Measurements from ENCODE around the gene RIPK1. TPM values are rescaled to one million over a fixed set of nuclear protein-coding genes. Genes with fewer than 3 reads are reported as not detected.

The RIPK1 gene
- total and polyA plus RNA-seq, 9 of the 15 experiments (the other 6 are each of a cell fraction or from before 2014, with no cell fraction given), result 3.8 to 24.9 (median 17.7) TPM

DNA sequence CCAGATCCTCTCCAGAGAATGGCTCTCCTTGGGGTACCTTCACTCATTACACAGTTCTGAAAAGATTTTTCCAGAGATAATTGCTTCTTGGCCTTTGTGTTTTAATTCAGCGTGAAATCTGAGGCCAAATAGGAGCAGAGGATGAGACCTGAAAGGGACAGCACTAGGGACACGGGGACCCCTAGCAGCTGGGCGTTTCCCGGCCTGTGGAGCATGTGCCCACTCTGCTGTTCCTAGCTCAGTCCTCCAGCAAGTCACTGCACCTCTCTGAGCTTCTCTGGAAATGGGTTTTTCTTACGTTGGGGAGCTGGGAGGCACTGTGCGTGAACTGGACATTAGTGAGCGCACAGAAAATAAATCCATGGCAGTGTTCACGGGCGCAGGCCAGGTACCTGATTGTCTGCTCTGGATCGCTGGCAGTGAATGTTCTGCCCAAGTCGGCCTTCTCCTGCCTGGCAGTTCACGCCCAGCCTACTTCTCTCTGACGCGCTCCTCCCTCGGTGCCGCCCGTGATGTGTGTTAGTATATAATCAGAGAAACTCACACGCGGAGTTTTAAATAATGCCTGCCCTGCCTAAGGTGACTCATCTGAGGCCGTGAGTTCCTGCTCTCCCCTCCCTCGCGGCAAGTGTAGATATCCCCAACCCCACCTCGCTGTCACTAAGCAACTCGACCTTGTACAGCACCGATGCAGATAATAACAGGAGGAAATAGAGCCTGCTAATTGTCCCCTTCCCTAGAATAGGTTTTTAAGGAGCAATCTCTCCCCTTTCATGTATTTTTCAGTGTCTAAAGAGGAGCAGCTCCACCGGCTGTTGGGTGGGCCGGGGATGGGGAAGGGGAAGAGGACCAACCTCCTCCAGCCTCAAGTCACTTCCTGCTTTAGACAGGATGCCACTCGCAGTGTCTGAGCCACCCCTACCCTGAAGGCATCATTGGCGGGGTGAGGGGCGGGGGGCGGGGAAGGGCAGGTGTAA, 91.8 kb downstream of the RIPK1 start (continued):
- peak; percentile 76 for TF ChIP-seq FOS (IDR thresholded peaks at IDR 0.05; ENCODE audit: extremely low read depth, insufficient read length)
- no peak for TF ChIP-seq RBM39 (optimal IDR thresholded peaks at IDR 0.05; ENCODE audit: low read depth, low read length)
- TF ChIP-seq ETV5 (CRISPR knock-in tag; IDR thresholded peaks at IDR 0.05; ENCODE audit: low read depth), result 0 out of 2 replicates have a peak, but pooled peaks have one; percentile 36
- TF ChIP-seq MCM7 (IDR thresholded peaks at IDR 0.05), result no peak
- TF ChIP-seq TRIM24 (IDR thresholded peaks at IDR 0.05), result no peak
- TF ChIP-seq, protein P1, sequence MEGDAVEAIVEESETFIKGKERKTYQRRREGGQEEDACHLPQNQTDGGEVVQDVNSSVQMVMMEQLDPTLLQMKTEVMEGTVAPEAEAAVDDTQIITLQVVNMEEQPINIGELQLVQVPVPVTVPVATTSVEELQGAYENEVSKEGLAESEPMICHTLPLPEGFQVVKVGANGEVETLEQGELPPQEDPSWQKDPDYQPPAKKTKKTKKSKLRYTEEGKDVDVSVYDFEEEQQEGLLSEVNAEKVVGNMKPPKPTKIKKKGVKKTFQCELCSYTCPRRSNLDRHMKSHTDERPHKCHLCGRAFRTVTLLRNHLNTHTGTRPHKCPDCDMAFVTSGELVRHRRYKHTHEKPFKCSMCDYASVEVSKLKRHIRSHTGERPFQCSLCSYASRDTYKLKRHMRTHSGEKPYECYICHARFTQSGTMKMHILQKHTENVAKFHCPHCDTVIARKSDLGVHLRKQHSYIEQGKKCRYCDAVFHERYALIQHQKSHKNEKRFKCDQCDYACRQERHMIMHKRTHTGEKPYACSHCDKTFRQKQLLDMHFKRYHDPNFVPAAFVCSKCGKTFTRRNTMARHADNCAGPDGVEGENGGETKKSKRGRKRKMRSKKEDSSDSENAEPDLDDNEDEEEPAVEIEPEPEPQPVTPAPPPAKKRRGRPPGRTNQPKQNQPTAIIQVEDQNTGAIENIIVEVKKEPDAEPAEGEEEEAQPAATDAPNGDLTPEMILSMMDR (IDR thresholded peaks at IDR 0.05 in 2 of 3, conservative IDR thresholded peaks at IDR 0.05 in 1 of 3; ENCODE audit: insufficient read depth in 2 of 3, low read depth in 1 of 3, low read length in 3 of 3), result peak in 1 of 3 experiments; percentile 9; a peak in 1 of 6 replicates
- peak; percentile 88 for TF ChIP-seq ARID1B (IDR thresholded peaks at IDR 0.05)
- no peak for TF ChIP-seq ZNF140 (CRISPR knock-in tag; IDR thresholded peaks at IDR 0.05)
- no peak for TF ChIP-seq ZNF41 (CRISPR knock-in tag; conservative IDR thresholded peaks at IDR 0.05)
- TF ChIP-seq E4F1 (CRISPR knock-in tag; IDR thresholded peaks at IDR 0.05; ENCODE audit: borderline replicate concordance), result no peak
- TF ChIP-seq STAT5B (CRISPR knock-in tag; IDR thresholded peaks at IDR 0.05), result no peak
- 0 out of 2 replicates have a peak, but pooled peaks have one; percentile 45 for TF ChIP-seq SMARCA5 (IDR thresholded peaks at IDR 0.05)
- peak; percentile 35 for TF ChIP-seq XRCC5 (IDR thresholded peaks at IDR 0.05; ENCODE audit: low read depth, low read length)
- peak; percentile 76 for TF ChIP-seq EP300 (IDR thresholded peaks at IDR 0.05; ENCODE audit: low read length)
- no peak for TF ChIP-seq ZNF584 (CRISPR knock-in tag; IDR thresholded peaks at IDR 0.05; ENCODE audit: low read depth)
- TF ChIP-seq ZNF79 (CRISPR knock-in tag; IDR thresholded peaks at IDR 0.05; ENCODE audit: low read depth), result no peak
- no peak for TF ChIP-seq DACH1 (IDR thresholded peaks at IDR 0.05; ENCODE audit: partially characterized antibody)
- no peak for TF ChIP-seq SMAD2 (IDR thresholded peaks at IDR 0.05; ENCODE audit: low read depth, low read length)
- no peak for TF ChIP-seq KLF6 (CRISPR knock-in tag; IDR thresholded peaks at IDR 0.05; ENCODE audit: borderline replicate concordance)
- TF ChIP-seq TARDBP (IDR thresholded peaks at IDR 0.05), result 0 out of 2 replicates have a peak, but pooled peaks have one; percentile 29
- peak; percentile 38; the same call in 1 of the 2 replicates for TF ChIP-seq ZNF592 (IDR thresholded peaks at IDR 0.05)
